ENCODE results near the gene GRM1.
A peak's percentile ranks its signal among the peaks of the same experiment; 100 is the strongest.

Gene GRM1

DNA sequence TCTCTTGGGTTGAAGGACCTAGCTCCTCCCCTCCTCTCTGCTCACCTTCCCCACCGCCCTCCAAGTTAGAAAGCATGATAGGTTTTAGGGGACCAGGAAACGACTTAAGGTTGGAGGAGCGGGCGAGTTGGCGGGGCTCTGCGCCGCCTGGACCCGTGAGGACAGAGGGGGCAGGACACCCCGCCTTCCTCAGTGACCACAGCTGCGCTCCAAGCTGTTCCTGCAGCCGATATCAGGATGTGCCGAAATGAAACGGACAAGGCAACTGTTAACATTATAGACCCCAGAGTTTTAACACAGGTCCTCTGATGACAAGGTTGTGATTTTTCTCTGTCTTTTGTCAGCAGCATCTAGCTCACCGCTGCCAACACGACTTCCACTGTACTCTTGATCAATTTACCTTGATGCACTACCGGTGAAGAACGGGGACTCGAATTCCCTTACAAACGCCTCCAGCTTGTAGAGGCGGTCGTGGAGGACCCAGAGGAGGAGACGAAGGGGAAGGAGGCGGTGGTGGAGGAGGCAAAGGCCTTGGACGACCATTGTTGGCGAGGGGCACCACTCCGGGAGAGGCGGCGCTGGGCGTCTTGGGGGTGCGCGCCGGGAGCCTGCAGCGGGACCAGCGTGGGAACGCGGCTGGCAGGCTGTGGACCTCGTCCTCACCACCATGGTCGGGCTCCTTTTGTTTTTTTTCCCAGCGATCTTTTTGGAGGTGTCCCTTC, at the start of gene GRM1:
GRM1 (plus strand) TSS at position 212 of the 722 bp plus-strand sequence; CDS start at position 668, 456 bp downstream.
- peak; percentile 5 for DNase-seq (ENCODE audit: low read depth, low spot score)

- no peak for DNase-seq (ENCODE audit: low read depth, low spot score)
Measured at GRCh38 chr6:146009338-146009737, 19.5 kb upstream of the GRM1 start.

DNA sequence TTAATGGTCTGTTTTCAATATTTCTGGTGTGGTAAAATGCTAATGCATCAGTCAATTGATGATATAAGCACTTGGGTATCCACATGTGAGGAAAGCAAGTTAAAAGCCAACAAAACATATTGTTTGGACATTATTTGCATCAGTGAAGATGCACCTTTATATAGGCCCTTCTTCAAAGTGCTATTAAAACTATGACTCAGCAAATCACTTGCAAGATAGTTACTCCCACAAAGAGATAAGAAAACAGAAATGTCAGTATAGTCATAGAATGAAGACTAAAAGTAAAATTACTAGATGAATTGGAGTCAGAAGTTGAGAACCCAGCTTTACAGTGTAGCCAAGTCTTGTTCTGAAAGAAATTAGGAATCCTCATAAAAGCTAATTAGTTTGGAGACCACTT, 14.6 kb upstream of the GRM1 start:
- DNase-seq (ENCODE audit: low read depth, low spot score): no peak

DNA sequence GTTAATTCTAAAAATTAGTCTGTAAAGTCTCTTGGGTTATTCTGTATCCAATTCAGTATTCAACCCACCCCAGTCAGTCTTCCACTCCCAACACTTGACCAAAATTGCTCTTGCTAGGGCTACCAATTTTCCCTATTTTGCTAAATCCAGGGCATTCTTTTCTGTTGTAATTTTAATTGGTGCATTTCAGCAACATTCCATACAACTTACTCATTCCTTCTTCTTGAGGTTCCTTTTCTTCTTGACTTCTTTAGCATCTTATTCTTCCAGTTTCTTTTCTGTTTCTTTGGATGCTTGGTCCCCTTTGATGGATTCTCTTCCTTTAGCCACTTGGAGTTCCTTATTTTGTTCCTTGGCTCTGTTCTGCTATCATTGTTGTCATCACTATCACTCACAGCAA, 11.2 kb upstream of the GRM1 start:
- no peak for DNase-seq (ENCODE audit: low read depth, low spot score)

DNA sequence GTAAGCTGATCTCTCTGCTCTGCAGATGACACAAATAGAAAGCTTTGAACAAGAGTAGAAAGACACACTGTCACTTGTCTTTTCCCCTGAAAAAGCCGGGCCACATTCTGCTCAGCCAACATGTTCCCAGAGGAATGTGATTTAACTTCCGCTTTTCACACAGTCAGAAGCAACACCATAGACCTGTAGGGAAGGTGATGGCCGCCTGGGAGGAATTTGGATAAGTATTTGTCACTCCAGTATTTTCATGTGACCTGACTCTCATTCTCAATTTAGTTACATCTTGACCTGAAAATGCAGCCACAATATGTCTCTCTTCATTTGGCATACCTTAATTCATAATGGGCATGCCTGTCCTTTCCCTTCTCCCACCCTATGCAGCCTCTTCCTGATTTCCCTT, 2.0 kb upstream of the GRM1 start:
- no peak for DNase-seq (ENCODE audit: low read depth, low spot score)

DNA sequence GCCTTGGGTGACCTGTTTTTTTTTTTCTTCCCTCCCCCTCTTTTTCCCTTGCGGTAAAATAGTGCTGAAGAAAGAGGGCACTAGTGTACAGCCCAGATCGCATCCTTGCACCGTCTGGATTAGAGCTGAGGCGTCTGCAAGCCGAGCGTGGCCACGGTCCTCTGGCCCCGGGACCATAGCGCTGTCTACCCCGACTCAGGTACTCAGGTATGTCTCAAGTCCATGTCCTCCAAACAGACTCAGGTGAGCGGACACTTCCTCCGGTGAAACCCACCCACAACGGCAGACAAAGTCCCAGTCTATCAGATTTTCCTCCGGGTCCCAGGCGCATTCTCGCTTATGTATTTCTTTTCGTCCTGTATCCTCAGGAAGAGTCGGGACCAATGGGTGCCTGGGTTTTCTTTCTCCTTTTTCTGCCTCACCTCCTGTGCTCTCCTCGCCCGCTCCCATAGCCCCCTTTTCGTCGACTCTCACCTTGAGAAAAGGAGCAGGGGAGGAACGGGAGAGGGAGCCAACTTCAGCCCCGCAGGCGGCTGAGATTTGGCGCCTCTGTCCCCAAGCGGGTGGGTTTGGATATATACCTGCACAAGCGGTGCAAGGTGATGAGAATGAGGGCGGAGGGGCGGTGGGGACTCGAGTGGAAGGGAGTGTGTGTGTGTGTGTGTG, 1.1 kb upstream of the GRM1 start:
- peak; percentile 19 for DNase-seq (ENCODE audit: low read depth, low spot score)

GRCh38 chr6:146028252-146028795, 538 bp upstream of the GRM1 start:
- peak; percentile 81 for DNase-seq (ENCODE audit: low read depth, low spot score)

GRCh38 chr6:146029573-146030184, 817 bp downstream of the GRM1 start:
- no peak for DNase-seq (ENCODE audit: low read depth, low spot score)

DNA sequence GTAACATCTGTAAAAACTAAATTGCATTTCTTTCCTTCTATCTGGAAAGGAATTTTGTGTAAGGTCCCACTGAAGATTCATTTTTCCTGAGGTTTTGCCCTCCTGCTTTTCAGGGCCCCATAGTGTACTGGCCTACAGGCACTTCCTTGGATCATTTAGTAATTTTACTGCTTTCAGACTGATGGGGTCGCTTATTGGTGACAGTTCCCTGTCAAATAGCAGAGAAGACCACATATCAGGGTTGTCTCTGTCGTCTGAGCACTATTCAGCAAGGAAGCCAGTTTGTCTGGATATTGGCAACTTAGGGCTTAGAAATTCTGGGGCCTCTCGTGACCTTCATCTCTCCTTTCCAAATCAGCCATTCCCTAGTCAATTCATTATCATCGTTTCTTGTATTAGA, 3.5 kb downstream of the GRM1 start:
- no peak for DNase-seq (ENCODE audit: low read depth, low spot score)

DNA sequence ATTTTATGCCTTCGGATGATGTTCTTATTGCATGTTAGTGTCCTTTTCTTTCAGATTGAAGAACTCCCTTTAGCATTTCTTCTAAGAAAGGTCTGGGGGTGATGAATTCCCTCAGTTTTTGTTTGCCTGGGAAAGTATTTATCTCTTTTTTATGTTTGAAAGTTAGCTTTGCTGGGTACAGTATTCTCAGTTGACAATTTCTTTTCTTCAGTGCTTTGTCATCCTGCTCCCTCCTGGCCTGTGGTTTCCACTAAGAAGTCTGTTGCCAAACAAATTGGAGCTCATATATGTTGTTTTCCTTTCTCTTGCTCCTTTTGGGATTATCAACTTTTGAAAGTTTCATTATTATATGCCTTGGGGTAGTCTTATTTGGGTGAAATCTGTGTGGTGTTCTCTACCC, 11.5 kb downstream of the GRM1 start:
- no peak for DNase-seq (ENCODE audit: low read depth, low spot score)

DNA sequence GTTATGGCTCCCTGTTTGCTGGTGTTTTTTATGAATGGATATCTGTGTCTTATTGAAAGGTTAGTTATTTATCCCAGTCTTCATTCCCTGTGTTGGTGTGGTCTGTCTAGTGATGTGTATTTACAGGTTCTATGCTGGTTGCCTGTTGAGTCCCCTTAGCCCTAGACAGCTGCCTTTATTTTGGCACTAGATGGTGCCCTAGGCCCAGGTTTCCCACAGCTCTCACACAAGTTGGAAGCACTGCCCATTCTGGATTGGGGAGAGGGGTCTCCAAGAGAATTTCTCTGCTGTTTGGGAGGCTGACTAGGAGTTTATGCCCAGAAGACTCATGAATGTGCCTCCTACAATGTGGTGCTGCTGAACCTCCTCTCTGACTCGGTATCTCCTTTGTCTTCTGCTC, 12.4 kb downstream of the GRM1 start:
- peak; percentile 51 for DNase-seq (ENCODE audit: low read depth, low spot score)

- DNase-seq (ENCODE audit: low read depth, low spot score): no peak
Measured at GRCh38 chr6:146047371-146047770, 18.5 kb downstream of the GRM1 start.

DNA sequence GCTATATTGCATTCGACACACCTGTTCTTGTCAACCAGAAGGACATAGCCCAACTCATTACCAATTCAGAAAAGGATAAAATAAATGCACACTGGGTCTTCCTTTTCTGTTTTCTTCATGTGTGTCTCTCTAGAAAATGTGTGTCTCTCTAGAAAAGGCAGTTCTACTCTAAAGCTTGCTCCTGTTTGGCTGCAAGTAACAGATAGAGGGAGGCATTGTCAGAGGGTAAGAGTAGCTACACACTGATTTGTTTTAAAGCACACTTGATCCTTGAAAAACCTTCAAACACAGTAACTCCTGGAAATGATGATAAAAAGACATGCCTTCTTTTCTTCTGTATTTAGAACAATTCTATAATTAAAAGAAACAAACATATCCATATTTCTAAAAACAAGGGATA, 21.3 kb downstream of the GRM1 start:
- no peak for DNase-seq (ENCODE audit: low read depth, low spot score)

DNA sequence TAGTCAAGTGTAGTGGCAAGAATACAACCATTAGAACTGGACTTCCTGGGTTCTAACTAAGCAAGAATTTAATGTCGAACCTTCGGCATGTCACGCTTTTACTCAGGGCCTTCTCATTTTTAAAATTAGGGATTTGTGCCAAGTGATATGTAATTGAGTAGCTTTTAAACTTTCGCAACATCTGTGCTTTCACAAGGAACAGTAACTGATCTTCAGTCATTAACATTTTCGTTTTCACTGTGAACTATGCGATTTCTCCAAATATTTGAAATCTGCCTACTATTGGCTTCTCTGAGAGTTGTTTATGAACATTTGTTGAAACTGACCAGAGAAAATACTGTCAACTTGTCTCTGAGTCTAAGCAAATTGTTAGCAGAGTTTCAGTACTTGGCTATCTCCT, 27.6 kb downstream of the GRM1 start:
- no peak for DNase-seq (ENCODE audit: low read depth, low spot score)

DNA sequence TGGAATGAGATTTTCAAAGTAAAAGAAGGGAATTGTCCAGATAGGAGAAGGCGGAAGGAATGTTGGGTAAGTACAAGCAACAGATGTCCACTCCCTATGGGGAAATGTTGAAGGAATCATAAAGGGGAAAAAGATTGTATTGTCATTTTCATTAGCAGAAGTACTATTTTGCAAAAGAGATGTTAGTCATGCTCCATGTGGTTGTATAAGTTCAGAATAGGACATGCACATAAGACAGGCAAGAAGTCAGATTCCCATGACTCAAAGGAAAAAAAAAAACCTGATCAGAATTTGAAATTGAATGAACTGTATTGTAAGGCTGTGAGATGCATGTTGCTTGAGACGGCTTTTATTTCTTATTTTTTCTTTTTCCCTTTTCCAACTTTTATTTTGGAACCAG, 36.8 kb downstream of the GRM1 start:
- DNase-seq (ENCODE audit: low read depth, low spot score): no peak

GRCh38 chr6:146066506-146066905, 37.6 kb downstream of the GRM1 start:
- no peak for DNase-seq (ENCODE audit: low read depth, low spot score)

DNA sequence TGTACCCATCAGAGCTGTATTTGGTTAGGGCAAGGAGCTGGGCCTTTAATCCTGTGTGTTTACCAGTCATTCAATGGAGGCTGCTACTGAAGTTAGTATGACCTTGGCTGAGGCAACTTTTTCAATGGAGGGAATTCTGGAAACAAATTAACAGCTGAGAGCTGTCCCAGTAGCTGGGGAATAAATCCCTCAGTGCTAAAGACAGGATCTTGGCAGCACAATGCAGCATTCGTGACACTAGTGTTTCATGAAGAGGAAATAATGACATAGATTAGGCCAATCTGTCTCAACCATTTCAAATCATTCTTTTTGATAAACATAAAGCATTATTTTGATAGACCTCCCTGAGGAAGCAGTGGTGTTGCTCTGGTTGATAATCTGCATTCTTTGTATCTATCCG, 42.9 kb downstream of the GRM1 start:
- no peak for DNase-seq (ENCODE audit: low read depth, low spot score)

- no peak for DNase-seq (ENCODE audit: low read depth, low spot score)
Measured at GRCh38 chr6:146077992-146078391, 49.1 kb downstream of the GRM1 start.

DNA sequence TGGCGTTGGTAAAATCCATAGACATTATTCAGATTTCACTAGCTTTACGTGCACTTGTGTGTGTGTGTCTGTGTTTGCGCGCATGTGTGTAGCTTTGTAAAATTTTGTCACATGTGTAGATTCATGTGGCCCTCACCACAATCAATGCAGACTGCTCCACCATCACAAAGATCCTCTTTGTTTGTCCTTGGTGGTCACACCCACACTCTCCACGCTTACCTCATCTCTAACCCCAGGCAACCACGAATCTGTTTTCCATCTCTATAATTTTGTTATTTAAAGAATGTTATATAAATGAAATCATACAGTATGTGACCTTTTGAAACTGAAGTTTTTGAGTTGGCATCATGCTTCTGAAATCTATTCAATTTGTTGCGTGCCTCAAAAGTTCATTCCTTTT, 58.5 kb downstream of the GRM1 start:
- no peak for DNase-seq (ENCODE audit: low read depth, low spot score)

- no peak for DNase-seq (ENCODE audit: low read depth, low spot score)
Measured at GRCh38 chr6:146090474-146090873, 61.6 kb downstream of the GRM1 start.

DNA sequence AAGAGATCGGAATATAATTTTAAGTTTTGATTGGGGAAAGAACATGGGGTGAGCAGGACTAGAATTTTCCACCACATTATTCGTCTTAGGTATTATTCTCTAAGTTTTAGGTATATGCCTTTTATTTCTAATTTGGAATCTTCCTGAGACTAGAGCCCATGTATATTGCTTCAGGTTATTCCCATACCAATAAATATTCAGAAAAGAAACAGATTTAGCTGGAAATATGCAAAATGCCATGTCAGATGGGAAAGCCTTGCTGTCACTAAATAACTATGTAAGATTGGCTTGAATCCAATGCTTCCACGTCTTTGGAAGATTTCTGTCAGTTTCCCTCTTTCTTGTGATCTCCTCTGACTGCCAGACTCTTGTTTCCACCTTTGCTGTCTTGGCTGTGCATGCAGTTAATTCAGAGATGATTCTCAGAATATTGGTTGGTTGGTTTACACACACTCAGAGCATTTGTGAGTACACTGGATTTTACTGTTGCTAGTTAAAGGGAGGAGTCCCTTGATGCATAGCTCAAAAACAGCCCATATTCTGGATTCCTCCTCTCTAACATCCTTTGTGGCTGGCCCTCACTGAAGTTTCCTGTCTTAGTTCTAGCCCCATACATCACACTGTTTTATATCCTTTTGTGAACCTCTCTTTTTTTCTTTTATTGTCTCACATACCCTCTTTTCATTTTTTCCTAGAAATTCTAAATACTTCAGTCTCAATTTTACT, 64.3 kb downstream of the GRM1 start:
- no peak for DNase-seq (ENCODE audit: low read depth, low spot score)

- no peak for DNase-seq (ENCODE audit: low read depth, low spot score)
Measured at GRCh38 chr6:146095481-146095880, 66.6 kb downstream of the GRM1 start.
